Right cardiac atrium (tissue), 5 donors: ENCODE data around the gene UBL3. TPM values are rescaled to one million over a fixed set of nuclear protein-coding genes. Genes with fewer than 3 reads are reported as not detected.
A peak's percentile ranks its signal among the peaks of the same experiment; 100 is the strongest.

Experiments
- ATAC-seq, 2 donors: fragments of 200-7000 bp; cut with Tn5 transposase; one replicate each; pipeline versions ENCODE4 v1.8.0 to v1.9.1; 2020; ENCODE audit warnings: moderate library complexity in 2 of 2, mild to moderate bottlenecking in 1 of 2
- DNase-seq, 3 donors: peaks; one replicate each; pipeline ENCODE4 v3.0.0-alpha.2; 2020
- H3K27ac ChIP-seq: one replicate; pipeline ENCODE4 v1.5.1; 2013; ENCODE audit warnings: mild to moderate bottlenecking, low read length, control low read depth, moderate library complexity
- H3K27me3 ChIP-seq: one replicate; pipeline ENCODE4 v1.6.1; 2013; ENCODE audit not compliant: control insufficient read depth, insufficient read depth
- H3K4me1 ChIP-seq: one replicate; pipeline ENCODE4 v1.6.1; 2013; ENCODE audit warnings: low read length; ENCODE audit not compliant: control insufficient read depth, insufficient read depth
- H3K4me3 ChIP-seq: one replicate; pipeline ENCODE4 v1.5.1; 2013; ENCODE audit warnings: low read length, control low read depth
- H3K9me3 ChIP-seq: one replicate; pipeline ENCODE4 v1.6.1; 2013; ENCODE audit warnings: low read length; ENCODE audit not compliant: control insufficient read depth
- WGBS: extraction: QIAGEN DNeasy Blood & Tissue Kit; methylation state at CpG from one replicate; pipeline ENCODE4 v1.1.7; 2013; 5-methylcytosine and 5-hydroxymethylcytosine counted together
- intact Hi-C, 4 donors: fragments of 100-400 bp; cut with DNase I; formaldehyde crosslinking; loops; one replicate each; pipeline versions ENCODE4 v1.11.0 to v1.14.0; 2022 to 2023
- polyA plus RNA-seq: library from polyadenylated mRNA; stranded (reverse); fragments of 200-250 nt; gene quantifications from one replicate; pipeline ENCODE4 v1.2.3, GENCODE V29; 2013
- total RNA-seq, 4 donors: library from RNA; stranded (reverse); fragmentation: NEBNext Ultra II Directional; extraction: Animal tissue kit (Norgen Biotek cat#: 25700); gene quantifications; one replicate each; pipeline ENCODE4 v1.2.1, GENCODE V29; 2021
- donor health status: healthy with polysubstance abuse.
- donor health status: DM: no; HTN: yes; CAD: no.
- donor health status: DM: no; HTN: no; CAD: no.
- donor health status: DM: no; HTN: yes; CAD: no; lungs with severe emphysema.
- donor health status: DM: yes; HTN: yes; CAD: no.

UBL3 gene
- total and polyA plus RNA-seq, 5 donors = 15.8 to 25.8 (median 24.6) TPM

- ATAC-seq = no peak
- Histone ChIP-seq H3K27me3 (no peaks in the 10 kb centered on the region), H3K4me3 (no peak overlapping the region), H3K4me1 (no peaks in the 10 kb centered on the region), H3K9me3 (no peaks in the 10 kb centered on the region), H3K27ac (no peak overlapping the region)
- no peak for DNase-seq
- intact Hi-C loops = no loop called here
These were observed 35.1 kb downstream of the UBL3 start for GRCh38 chr13:29815336-29815735.

DNA sequence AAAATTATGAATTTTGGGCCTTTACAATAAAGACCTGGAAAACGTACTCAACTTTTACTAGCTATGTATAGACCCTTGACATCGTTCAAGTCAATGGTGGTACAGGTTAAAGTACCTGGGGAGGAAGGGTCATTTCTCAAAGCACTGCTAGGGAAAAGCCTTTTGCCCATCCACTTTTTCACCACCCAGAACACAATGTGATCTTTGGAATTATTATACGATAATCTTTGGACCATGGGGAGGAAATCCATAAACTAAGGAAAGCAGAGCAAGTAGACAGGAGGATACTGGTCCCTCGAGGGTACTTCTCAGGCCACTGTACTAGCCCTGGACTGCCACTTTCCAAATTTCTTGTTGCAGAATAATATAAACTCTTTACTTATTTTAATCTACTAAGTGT lies 39.5 kb downstream of the UBL3 start:
- Histone ChIP-seq H3K27me3 (no peaks in the 10 kb centered on the region), H3K9me3 (no peaks in the 10 kb centered on the region), H3K4me1 (peaks cover 6% of the 10 kb centered on the region), H3K27ac (no peak overlapping the region), H3K4me3 (no peak overlapping the region)
- DNase-seq = no peak
- no peak for ATAC-seq
- 89% methylated on average over 4 of the region's 4 CpGs for WGBS
- intact Hi-C loops = no loop called here

GRCh38 chr13:29810145-29810742 lies 40.2 kb downstream of the UBL3 start:
- ATAC-seq (no peak), DNase-seq (no peak)
- no peaks in the 10 kb centered on the region for H3K9me3 ChIP-seq
- H3K27ac ChIP-seq = no peak overlapping the region
- peaks cover 6% of the 10 kb centered on the region for H3K4me1 ChIP-seq
- no peaks in the 10 kb centered on the region for H3K27me3 ChIP-seq
- 37% methylated on average over 2 of the region's 2 CpGs for WGBS
- intact Hi-C loops = no loop called here
- no peak overlapping the region for H3K4me3 ChIP-seq

- intact Hi-C loops = no loop called here
- ATAC-seq (no peak), DNase-seq (no peak)
- H3K4me1 ChIP-seq = peaks cover 6% of the 10 kb centered on the region
- H3K4me3 ChIP-seq = no peak overlapping the region
- H3K27ac ChIP-seq = no peak overlapping the region
- no peaks in the 10 kb centered on the region for H3K9me3 ChIP-seq
- no peaks in the 10 kb centered on the region for H3K27me3 ChIP-seq
These were observed 42.2 kb downstream of the UBL3 start for GRCh38 chr13:29808264-29808663.

- H3K4me1 ChIP-seq = peaks cover 12% of the 10 kb centered on the region
- no peak for DNase-seq
- H3K4me3 ChIP-seq = no peak overlapping the region
- H3K27me3 ChIP-seq = no peaks in the 10 kb centered on the region
- intact Hi-C loops = no loop called here
- 80% methylated on average over 7 of the region's 7 CpGs for WGBS
- ATAC-seq = no peak
- no peaks in the 10 kb centered on the region for H3K9me3 ChIP-seq
- no peak overlapping the region for H3K27ac ChIP-seq
These were observed 44.1 kb downstream of the UBL3 start for GRCh38 chr13:29805994-29806979.

GRCh38 chr13:29803221-29803620 lies 47.2 kb downstream of the UBL3 start:
- no peak overlapping the region for H3K27ac ChIP-seq
- DNase-seq (no peak), ATAC-seq (no peak)
- H3K9me3 ChIP-seq = no peaks in the 10 kb centered on the region
- WGBS = over 99% methylated on average over 3 of the region's 3 CpGs
- H3K4me1 ChIP-seq = peaks cover 8% of the 10 kb centered on the region
- intact Hi-C loops = no loop called here
- no peaks in the 10 kb centered on the region for H3K27me3 ChIP-seq
- no peak overlapping the region for H3K4me3 ChIP-seq

DNA sequence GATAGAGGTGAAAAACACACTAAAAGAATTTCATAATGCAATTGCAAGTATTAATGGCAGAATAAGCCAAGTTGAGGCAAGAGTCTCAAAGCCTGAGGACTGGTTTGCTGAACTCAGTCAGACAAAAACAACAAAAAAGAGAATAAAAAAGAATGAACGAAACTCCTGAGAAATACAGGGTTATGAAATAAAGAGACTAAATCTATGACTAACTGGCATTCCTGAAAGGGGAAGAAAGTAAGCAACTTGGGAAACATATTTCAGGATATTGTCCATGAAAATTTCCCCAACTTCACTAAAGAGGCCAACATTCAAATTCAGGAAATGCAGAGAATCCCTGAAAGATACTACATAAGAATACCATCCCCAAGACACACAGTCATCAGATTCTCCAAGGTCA lies 47.8 kb downstream of the UBL3 start:
- Histone ChIP-seq H3K27me3 (no peaks in the 10 kb centered on the region), H3K27ac (no peak overlapping the region), H3K4me3 (no peak overlapping the region), H3K9me3 (no peaks in the 10 kb centered on the region), H3K4me1 (peaks cover 8% of the 10 kb centered on the region)
- WGBS = 89% methylated on average over 1 of the region's 1 CpG
- ATAC-seq (no peak), DNase-seq (no peak)
- intact Hi-C loops = no loop called here

DNA sequence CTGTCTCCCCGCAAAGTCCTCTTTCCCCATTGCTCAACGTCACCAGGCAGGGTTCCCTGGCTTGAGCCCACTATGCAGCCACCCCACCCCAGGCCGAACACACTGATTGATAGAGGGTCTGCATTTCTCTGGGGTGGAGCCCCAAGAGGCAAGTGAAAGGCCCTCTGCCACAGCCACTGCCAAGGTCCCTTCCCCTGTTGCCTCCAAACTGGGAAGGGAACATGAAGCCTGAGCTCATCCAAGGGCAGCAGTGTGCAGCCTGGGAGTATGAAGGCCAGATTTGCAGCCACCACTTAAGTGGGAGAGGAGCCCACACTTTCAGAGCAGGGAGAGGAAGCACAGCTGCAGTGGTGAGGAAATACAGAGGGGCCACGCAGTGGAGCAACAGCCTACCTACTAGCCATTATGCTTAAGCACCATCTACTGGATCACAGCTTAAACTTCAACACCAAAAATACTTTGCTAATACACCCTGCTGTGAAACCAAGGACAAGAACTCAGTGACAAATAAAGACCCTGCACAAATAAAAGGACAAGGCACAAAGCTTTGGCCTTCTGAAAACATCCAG lies 48.6 kb downstream of the UBL3 start:
- no peak overlapping the region for H3K27ac ChIP-seq

DNA sequence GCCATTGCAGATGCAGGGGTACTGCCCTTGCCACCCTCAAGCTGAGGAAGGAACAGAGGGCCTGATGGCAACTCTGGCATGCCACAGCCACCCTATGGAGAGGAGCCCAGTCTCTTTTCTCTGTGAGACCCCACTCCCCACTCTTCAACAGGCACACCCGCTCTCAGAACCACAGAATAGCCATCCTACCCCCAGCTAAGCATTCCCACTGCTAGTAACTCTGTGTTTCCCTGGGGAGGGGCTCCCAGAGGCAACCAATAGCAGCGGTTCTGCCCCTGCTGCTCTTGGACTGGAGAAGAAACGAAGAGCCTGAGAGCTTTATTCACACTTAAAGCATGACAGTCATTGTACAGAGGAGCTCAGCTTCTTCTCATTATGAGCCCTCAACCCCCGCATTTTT lies 49.3 kb downstream of the UBL3 start:
- intact Hi-C loops = no loop called here
- ATAC-seq = no peak
- WGBS = 89% methylated on average over 4 of the region's 4 CpGs

More for the DNA sequence above, 48.6 kb downstream of the UBL3 start:
- Histone ChIP-seq H3K4me1 (peaks cover 8% of the 10 kb centered on the region), H3K9me3 (no peaks in the 10 kb centered on the region), H3K4me3 (no peak overlapping the region), H3K27me3 (no peaks in the 10 kb centered on the region)
- intact Hi-C loops = no loop called here
- DNase-seq = peak in 1 of 3 donors; percentile 9
- 83% methylated on average over 4 of the region's 4 CpGs for WGBS
- ATAC-seq = no peak

GRCh38 chr13:29800687-29801086 lies 49.7 kb downstream of the UBL3 start:
- Histone ChIP-seq H3K4me1 (peaks cover 6% of the 10 kb centered on the region), H3K27me3 (no peaks in the 10 kb centered on the region), H3K27ac (no peak overlapping the region), H3K4me3 (no peak overlapping the region), H3K9me3 (no peaks in the 10 kb centered on the region)
- ATAC-seq (no peak), DNase-seq (peak in 1 of 3 donors; percentile 18)
- intact Hi-C loops = no loop called here
- 92% methylated on average over 6 of the region's 6 CpGs for WGBS

More for the DNA sequence above, 49.3 kb downstream of the UBL3 start:
- Histone ChIP-seq H3K4me3 (no peak overlapping the region), H3K27ac (no peak overlapping the region), H3K4me1 (peaks cover 6% of the 10 kb centered on the region), H3K27me3 (no peaks in the 10 kb centered on the region), H3K9me3 (no peaks in the 10 kb centered on the region)
- DNase-seq = no peak

GRCh38 chr13:29799041-29799440 lies 51.4 kb downstream of the UBL3 start:
- H3K4me1 ChIP-seq = peaks cover 6% of the 10 kb centered on the region
- H3K4me3 ChIP-seq = no peak overlapping the region
- intact Hi-C loops = loop anchor here in 1 of 4 donors (10.0 kb wide), 1 partner anchor 46 kb away; no protein-coding TSS in a partner anchor
- no peaks in the 10 kb centered on the region for H3K9me3 ChIP-seq
- WGBS = 63% methylated on average over 2 of the region's 2 CpGs
- H3K27me3 ChIP-seq = no peaks in the 10 kb centered on the region
- DNase-seq (no peak), ATAC-seq (no peak)
- H3K27ac ChIP-seq = no peak overlapping the region
